ENCODE data around the gene CADPS2. TPM values are rescaled to one million over a fixed set of nuclear protein-coding genes. Genes with fewer than 3 reads are reported as not detected.

The CADPS2 gene
- total RNA-seq, 2 experiments from 2014 or later: not detected

DNA sequence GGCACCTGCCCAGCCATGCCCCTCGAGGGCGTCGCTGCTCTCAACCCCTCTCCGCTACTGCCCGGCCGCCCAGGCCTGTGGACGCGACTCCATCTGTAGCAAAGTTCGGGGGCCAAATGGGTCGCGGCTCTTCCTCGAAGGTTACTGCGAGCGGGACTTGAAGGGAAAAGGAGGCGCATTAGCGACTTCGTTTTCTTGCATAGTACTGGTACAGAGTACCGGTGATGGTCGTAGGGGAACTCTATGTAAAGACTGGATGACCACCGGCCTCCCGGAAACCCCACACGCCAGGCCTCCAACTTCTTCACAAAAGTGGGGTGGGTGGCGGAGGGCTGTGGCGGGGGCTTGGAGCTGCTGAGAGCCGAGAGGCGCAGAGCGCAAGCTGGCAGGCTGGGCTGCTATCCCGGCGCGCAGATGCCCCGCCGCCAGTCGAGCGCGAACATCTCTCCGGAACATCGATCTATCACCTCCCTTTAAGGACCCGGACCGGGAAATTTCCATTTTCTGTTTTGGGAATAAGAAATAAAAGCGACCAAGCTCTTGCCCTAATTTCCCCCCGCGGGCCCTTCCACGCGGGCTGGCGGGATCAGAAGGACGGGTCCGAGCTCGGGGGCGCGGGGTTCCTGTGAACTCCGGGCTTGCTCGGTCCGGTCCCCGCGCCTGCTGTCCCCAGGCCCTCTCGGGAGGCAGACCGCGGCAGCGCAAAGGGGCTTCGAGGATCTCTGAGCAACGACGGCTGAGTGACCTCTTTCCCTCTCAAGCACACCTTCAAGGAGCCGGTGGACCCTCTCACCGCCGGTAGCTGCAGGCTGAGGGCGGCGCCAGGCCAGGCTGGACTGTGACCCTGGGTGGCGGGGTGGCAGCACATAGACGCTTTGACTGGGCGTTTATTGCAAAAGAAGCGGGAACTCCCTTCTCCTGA is 569.5 kb downstream of the CADPS2 start:
- no peak overlapping the region for H3K4me2 ChIP-seq (ENCODE audit: low read length)

DNA sequence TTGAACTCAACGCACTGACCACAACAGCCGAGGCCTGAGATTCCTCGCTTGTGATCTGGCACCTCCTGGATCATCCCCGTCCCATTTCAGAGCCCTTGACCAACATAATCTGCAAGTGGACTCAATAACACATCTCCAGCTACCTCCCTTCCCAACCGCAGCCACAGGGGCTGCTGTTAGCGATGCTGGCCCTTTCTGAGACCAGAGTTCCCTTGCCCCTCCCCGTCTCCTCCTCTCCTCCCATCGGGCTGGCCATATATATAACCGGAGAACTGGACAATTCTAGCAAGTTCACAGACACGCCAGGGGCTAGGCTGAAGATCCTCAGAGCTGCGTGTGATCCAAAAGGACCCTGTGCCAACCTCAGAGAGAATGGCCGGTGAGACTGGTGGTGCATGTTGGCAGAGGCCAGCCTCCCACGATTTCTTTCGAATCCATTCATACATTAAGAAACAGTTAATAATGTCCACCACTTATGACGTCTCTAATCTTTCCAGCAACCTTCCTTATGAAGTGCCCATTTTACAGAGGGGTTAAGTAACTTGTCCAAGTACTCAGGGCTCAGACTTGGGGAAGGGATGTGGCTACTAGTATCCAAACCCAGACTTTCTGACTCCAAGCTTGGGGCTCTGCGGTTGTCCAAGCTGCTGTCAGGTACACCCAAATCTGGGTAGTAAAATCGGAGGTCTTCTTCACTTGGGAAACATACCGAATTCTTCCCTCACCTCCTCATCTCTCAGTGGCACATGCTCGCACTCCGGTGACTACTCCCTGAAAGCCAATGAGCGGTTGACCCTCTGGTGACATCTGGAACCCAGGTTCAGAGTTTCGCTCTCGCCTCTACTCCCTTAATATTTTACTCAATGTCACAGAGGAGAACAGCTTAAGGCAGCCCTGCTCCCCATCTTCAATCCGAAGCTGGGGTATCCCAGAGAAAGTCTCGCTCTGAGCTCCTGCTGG is 570.5 kb downstream of the CADPS2 start:
- no TSS peak for BruUV-seq (replicated peaks)
- H3K36me3 ChIP-seq (ENCODE audit: insufficient read depth, low read length): no peaks in the 10 kb centered on the region
- POLR2A ChIA-PET: no interaction called here
- H3K4me1 ChIP-seq (ENCODE audit: insufficient read depth, low read length, poor library complexity, severe bottlenecking): no peaks in the 10 kb centered on the region
- H3K9me3 ChIP-seq (ENCODE audit: low read length): no peaks in the 10 kb centered on the region
- intact Hi-C loops (cut with micrococcal nuclease; ENCODE audit: unreplicated experiment): no loop called here
- TF ChIP-seq EZH2phosphoT487 (IDR thresholded peaks at IDR 0.05; ENCODE audit: borderline replicate concordance, low read depth, low read length): no peak
- TF ChIP-seq, protein P1, sequence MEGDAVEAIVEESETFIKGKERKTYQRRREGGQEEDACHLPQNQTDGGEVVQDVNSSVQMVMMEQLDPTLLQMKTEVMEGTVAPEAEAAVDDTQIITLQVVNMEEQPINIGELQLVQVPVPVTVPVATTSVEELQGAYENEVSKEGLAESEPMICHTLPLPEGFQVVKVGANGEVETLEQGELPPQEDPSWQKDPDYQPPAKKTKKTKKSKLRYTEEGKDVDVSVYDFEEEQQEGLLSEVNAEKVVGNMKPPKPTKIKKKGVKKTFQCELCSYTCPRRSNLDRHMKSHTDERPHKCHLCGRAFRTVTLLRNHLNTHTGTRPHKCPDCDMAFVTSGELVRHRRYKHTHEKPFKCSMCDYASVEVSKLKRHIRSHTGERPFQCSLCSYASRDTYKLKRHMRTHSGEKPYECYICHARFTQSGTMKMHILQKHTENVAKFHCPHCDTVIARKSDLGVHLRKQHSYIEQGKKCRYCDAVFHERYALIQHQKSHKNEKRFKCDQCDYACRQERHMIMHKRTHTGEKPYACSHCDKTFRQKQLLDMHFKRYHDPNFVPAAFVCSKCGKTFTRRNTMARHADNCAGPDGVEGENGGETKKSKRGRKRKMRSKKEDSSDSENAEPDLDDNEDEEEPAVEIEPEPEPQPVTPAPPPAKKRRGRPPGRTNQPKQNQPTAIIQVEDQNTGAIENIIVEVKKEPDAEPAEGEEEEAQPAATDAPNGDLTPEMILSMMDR (conservative IDR thresholded peaks at IDR 0.05; ENCODE audit: low read length): no peak
- H3K79me2 ChIP-seq (ENCODE audit: insufficient read depth, low read depth, low read length): no peaks in the 10 kb centered on the region
- no peak for DNase-seq (ENCODE audit: low spot score)
- H4K20me1 ChIP-seq (ENCODE audit: insufficient read depth, low read length): no peaks in the 10 kb centered on the region
- H3K9me2 ChIP-seq (ENCODE audit: insufficient read depth, low read length): no peaks in the 10 kb centered on the region
- H3K4me3 ChIP-seq (ENCODE audit: low read depth, low read length, poor library complexity, severe bottlenecking): no peak overlapping the region
- CTCF ChIA-PET (ENCODE audit: unreplicated experiment): no interaction called here
- no peak overlapping the region for H3K4me2 ChIP-seq (ENCODE audit: low read length)
- H3K27ac ChIP-seq (ENCODE audit: low read depth, low read length, poor library complexity, severe bottlenecking): no peak overlapping the region
- H2AFZ ChIP-seq (ENCODE audit: low read length): no peak overlapping the region

More for the DNA sequence above, 569.5 kb downstream of the CADPS2 start:
- H2AFZ ChIP-seq (ENCODE audit: low read length): no peak overlapping the region
- H3K36me3 ChIP-seq (ENCODE audit: insufficient read depth, low read length): no peaks in the 10 kb centered on the region
- intact Hi-C loops (cut with micrococcal nuclease; ENCODE audit: unreplicated experiment): no loop called here
- no peak for DNase-seq (ENCODE audit: low spot score)
- ChIA-PET POLR2A (no interaction called here), CTCF (ENCODE audit: unreplicated experiment) (no interaction called here)
- TF ChIP-seq, protein P1 (conservative IDR thresholded peaks at IDR 0.05; ENCODE audit: low read length): no peak
- TF ChIP-seq EZH2phosphoT487 (IDR thresholded peaks at IDR 0.05; ENCODE audit: borderline replicate concordance, low read depth, low read length): no peak
- no TSS peak for BruUV-seq (replicated peaks)
- H3K4me1 ChIP-seq (ENCODE audit: insufficient read depth, low read length, poor library complexity, severe bottlenecking): no peaks in the 10 kb centered on the region
- H3K27ac ChIP-seq (ENCODE audit: low read depth, low read length, poor library complexity, severe bottlenecking): no peak overlapping the region
- H3K79me2 ChIP-seq (ENCODE audit: insufficient read depth, low read depth, low read length): no peaks in the 10 kb centered on the region
- H4K20me1 ChIP-seq (ENCODE audit: insufficient read depth, low read length): no peaks in the 10 kb centered on the region
- no peaks in the 10 kb centered on the region for H3K9me3 ChIP-seq (ENCODE audit: low read length)
- no peaks in the 10 kb centered on the region for H3K9me2 ChIP-seq (ENCODE audit: insufficient read depth, low read length)
- H3K4me3 ChIP-seq (ENCODE audit: low read depth, low read length, poor library complexity, severe bottlenecking): no peak overlapping the region
